ENCODE measurements around the gene FANCB. TPM values are rescaled to one million over a fixed set of nuclear protein-coding genes. Genes with fewer than 3 reads are reported as not detected.

The FANCB gene
- total RNA-seq (2014; rRNA removed; shearing (Covaris generic)), result 10.4 and 12.5 TPM in 2 replicates

- peak; percentile 96 for DNase-seq (ENCODE audit: low read depth)
Observed at GRCh38 chrX:14872851-14873675, at the start of gene FANCB, which contains the start of gene MOSPD2. Gene FANCB (minus strand): TSS chrX:14873069. CDS start chrX:14865510, 7,559 bp downstream. Gene MOSPD2 (plus strand): TSS chrX:14873421. CDS start chrX:14873529, 108 bp downstream.

DNA sequence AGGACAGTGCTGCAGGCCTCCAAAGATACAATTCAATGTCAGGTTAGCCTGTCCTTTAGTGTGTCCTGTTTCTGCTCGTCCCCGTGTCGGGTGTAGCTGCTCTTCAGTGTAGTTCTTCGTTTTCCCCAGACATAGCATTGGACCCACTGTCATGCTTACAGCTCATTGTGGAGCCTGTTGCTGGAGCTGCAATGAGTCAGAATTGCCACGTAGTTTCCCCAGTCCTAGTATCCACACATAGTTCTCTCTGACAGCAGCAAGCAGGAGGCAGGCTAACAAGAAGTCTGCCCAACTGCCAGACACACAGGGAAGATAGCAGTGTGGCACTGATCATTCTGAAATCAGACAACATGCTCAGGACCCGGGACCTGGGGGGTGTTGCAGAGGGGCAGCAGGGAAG lies 49.6 kb upstream of the FANCB start:
- DNase-seq (ENCODE audit: low read depth), result peak; percentile 93

DNA sequence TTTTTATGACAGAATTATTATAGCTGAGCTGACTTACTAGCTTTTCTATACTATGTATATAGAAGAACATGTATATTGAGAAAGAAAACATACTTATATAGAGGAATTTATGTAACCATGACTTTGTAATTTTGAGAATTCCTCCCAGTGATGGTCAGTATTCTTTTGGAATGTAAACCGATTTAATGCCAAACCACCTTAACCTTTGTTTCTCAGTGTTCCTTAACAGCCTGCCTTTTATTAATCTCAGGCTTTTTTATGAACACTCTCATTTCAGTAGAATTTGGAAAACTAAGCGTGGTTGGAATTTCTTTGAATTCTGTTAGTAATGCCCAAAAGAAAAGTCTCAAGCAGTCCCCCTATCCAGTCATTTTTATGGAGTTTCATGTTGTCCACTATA lies 47.3 kb upstream of the FANCB start:
- peak; percentile 75 for DNase-seq (ENCODE audit: low read depth)

GRCh38 chrX:14919407-14919806 lies 46.5 kb upstream of the FANCB start:
- DNase-seq (ENCODE audit: low read depth), result peak; percentile 57

GRCh38 chrX:14916017-14916674 lies 43.3 kb upstream of the FANCB start:
- DNase-seq (ENCODE audit: low read depth), result peak; percentile 90

DNA sequence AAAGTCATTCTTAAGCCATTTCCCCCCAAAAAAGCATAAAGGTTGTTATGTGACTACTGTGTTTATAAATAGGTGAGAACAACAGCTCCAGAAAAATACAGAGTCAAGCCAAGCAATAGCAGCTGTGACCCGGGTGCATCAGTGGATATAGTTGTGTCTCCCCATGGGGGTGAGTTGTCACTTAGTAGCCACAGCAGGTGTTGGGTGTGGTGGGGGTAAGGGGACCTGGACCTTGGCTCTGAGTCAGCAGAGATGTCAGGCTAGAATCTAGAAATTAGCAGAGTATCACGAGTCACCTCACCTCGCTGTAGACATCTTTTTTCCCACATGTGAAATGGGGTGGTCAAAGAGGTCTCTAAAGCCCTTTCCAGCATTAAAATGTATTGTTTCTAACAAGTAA lies 42.7 kb upstream of the FANCB start:
- DNase-seq (ENCODE audit: low read depth), result peak; percentile 63

DNA sequence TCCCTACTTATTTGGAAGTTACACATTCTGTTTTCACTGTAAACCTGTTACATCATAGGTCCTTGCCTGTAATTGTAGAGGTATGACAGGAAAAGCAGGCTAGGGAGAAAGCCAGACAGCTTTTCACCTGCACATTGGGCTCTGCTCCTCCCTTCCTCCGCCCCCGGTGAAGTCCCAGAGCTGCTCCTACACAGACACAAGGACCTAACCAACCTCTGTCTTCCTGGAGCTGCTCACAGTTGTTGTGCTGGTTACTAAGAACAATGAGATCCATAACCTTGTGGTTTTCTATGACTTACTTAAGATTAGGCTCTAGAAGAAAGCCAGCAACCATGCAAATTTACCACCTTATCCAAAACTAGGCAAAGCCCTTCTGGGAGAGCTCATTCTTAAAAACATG lies 40.4 kb upstream of the FANCB start:
- peak; percentile 80 for DNase-seq (ENCODE audit: low read depth)

- no peak for DNase-seq (ENCODE audit: low read depth)
Observed at GRCh38 chrX:14903891-14904290, 31.0 kb upstream of the FANCB start.

DNA sequence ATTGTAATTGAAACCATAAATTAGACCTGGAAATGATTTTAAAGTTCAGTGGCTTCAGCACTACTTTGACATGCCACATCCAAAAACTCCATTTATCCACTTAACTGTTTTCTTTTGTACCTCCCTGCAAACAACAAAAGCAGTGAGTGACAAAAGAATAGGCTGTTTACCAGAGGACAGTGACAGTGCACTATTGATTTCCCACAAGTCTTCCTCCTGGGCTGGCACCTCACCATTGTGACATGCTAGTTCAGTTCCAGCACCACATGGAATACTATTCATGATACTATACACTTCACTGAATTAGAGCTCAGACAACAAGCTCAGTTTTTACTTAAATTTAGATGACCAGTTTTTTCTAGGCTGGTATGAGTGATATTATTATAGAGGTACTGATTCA lies 29.7 kb upstream of the FANCB start:
- DNase-seq (ENCODE audit: low read depth), result no peak

DNA sequence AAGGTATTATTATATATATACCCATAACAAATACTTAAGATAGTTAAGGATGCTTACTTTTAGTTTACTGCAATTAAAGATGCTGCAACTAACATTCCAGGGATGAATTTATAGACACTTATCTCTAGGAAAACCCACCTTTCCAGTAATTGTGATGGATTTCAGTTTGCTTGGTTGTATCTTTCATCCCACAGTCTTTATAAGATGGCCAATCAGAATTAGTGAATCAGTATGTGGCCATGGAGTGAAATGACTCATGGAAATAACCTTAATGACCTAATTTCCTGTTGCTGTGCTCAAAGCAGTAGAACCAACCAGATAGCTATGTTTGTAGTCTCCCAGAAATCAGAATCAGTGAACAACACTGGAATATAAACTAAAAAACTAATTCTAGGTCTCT lies 26.7 kb upstream of the FANCB start:
- peak; percentile 88 for DNase-seq (ENCODE audit: low read depth)

DNA sequence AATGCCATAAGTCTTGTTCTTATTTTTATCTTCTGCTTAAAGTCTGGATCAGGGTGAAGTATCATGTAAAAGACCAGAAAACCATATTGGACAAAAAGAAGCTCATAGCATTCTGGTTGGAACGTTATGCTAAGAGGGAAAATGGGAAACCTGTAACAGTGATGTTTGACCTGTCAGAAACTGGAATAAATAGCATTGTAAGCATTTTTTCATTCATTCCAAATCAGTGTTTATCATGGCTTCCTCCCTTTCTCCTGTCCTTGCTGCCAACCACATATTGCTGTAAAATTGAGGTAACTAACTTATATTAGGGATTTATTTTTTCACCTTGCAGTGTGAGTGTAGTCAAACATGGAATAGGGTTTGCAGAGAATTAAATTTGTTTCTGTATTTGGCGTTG lies 24.2 kb upstream of the FANCB start:
- no peak for DNase-seq (ENCODE audit: low read depth)

DNA sequence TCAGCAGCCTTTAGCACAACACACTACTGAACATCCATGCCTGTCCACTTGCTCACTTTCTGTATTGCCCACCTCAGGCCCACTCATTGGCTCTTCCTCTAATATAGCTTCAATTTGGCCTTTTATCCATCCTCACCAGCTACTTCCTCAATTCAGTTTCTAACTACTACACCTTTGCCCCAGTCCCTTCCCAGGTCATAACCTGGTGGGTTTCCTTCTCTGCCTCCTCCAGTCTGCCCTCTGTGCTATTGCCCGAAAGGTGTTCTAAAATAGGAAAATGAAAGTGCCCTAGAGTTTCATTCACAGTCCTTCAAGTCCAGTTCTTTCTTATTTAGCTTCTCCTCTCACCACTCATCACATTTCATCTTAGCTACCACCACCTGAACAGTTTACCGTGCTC lies 23.4 kb upstream of the FANCB start:
- DNase-seq (ENCODE audit: low read depth), result no peak

- no peak for DNase-seq (ENCODE audit: low read depth)
Observed at GRCh38 chrX:14886252-14886651, 13.4 kb upstream of the FANCB start.

DNA sequence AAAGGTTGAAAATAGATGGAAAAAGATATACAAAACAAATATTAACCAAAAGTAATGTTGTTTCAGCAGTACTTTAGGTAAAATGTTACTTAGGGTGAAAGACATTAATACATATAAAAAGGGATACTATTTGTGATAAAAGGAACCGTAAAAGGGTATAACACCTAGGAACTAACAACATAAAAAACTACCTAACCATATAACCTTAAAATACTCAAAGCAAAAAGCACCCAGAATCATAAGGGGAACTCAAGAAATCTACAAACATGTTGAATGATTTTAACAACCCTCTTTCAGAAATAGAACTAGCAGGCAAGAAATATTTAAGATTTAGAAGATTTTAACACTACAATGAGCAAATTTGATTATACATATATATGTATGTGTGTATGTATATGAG lies 11.8 kb upstream of the FANCB start:
- DNase-seq (ENCODE audit: low read depth), result no peak

- DNase-seq (ENCODE audit: low read depth), result no peak
Observed at GRCh38 chrX:14883826-14884225, 11.0 kb upstream of the FANCB start.

- no peak for DNase-seq (ENCODE audit: low read depth)
Observed at GRCh38 chrX:14875624-14876023, 2.8 kb upstream of the FANCB start.

GRCh38 chrX:14873676-14874049 lies 794 bp upstream of the FANCB start:
- no peak for DNase-seq (ENCODE audit: low read depth)

DNA sequence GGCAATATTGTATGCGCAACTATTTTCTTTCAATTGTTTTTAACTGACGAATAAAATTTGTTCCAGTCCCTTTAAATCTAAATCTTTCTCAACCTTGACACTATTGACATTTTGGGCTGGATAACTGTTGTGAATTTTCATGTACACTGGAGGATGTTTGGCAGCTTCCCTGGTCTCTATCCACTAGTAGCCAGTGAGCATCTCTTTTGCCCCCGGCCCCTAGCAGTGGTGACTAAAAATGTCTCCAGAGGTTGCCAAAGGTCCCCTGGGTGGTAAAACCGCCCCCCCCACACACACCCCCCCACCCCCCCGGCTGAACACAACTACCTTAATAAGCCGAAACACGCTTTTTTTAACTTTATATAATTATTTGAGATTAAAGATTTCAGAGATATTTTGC lies 514 bp downstream of the FANCB start:
- DNase-seq (ENCODE audit: low read depth), result peak; percentile 17

DNA sequence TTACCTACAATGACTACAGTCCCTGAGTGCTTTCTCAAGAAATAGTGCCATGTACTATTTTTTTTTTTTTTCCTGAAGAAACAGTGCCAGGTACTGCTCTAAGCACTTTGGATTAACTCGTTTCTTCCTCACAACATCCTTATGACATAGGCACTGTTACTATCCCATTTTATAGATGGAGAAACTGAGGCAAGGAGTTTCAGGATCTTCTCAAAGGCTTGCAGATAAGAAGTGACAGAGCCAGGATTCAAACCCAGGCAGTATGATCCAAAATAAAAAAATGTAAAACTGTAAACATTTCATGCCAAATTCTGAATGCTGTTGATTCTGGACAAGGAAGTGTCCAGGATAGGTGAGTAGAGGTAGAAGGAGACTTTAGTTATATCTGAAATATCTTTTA lies 1.1 kb downstream of the FANCB start:
- no peak for DNase-seq (ENCODE audit: low read depth)

- peak; percentile 24 for DNase-seq (ENCODE audit: low read depth)
Observed at GRCh38 chrX:14865201-14865600, 7.7 kb downstream of the FANCB start.

DNA sequence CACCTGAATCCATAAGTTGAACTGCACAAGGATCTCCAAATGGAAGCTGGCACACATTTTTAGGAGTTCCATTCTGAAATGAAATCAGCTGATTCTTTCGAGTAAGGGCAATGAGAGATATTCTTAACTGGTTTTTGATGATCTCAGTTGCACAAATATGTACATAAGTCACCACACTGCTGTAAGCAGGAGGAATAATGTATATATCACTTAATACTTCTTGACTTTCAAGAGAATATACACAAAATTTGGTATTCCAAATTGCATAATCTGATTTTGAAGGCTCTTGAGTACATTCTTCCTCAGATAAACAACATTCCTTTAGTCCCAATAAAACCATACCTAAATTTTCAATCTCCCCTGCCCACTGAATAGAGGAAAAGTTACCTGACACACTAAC lies 8.2 kb downstream of the FANCB start:
- DNase-seq (ENCODE audit: low read depth), result peak; percentile 2

- DNase-seq (ENCODE audit: low read depth), result no peak
Observed at GRCh38 chrX:14851526-14851925, 21.3 kb downstream of the FANCB start.

- no peak for DNase-seq (ENCODE audit: low read depth)
Observed at GRCh38 chrX:14843666-14844065, 29.2 kb downstream of the FANCB start.
